Measurements from ENCODE around the gene SETD2.

SETD2 gene

GRCh38 chr3:46971742-46972141, 192.2 kb downstream of the SETD2 start:
- Mint-ChIP-seq H3K27ac (peak overlapping the region; percentile 78), H3K9me3 (no peaks in the 10 kb centered on the region), H3K4me1 (peaks cover 80% of the 10 kb centered on the region), H3K4me3 (peak overlapping the region; percentile 68), H3K36me3 (peaks cover 90% of the 10 kb centered on the region)
- ATAC-seq = no peak
- no peak for DNase-seq (ENCODE audit: low spot score in 2 of 2)

GRCh38 chr3:46971151-46971550, 192.8 kb downstream of the SETD2 start:
- Mint-ChIP-seq H3K4me3 (peak overlapping the region; percentile 68), H3K36me3 (peaks cover 88% of the 10 kb centered on the region), H3K9me3 (no peaks in the 10 kb centered on the region), H3K27ac (peak overlapping the region; percentile 78), H3K4me1 (peaks cover 86% of the 10 kb centered on the region)
- no peak for DNase-seq (ENCODE audit: low spot score in 2 of 2)
- no peak for ATAC-seq

DNA sequence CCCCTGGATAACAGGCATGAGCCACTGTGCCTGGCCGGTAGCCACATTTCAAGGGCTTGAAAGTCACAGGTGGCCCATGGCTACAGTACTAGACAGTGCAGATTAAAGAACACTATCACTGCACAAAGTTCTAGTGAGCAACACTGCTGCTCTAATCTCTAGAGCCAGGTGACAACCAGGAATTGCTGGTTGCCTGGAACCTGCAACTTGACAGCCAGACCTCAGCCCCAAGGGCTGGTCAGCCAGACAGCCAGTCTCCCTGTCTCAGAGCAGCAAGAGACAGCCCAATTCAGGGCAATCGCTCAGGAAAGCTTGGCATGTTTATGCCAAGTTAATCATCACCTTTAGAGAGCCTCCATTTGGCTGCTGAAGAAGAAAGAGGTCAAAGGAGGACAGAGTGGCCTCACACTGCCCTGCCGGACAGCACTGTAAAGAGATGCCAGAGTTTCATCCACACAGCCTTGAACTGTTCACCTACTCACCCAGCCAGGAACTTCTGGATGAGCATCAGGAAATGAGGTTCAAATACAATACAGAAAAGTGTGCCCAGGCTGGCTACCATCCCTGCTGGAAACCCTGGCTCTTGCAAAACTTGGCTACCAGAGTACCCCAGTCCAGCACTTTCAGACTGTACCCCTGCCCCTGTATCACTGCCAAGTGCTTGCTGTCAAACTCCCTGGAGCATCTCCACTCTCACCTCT, 193.4 kb downstream of the SETD2 start:
- Mint-ChIP-seq H3K4me3 (no peak overlapping the region), H3K4me1 (peaks cover 92% of the 10 kb centered on the region), H3K9me3 (no peaks in the 10 kb centered on the region), H3K27ac (peak overlapping the region; percentile 78), H3K36me3 (peaks cover 87% of the 10 kb centered on the region)
- DNase-seq (ENCODE audit: low spot score in 2 of 2) = no peak
- ATAC-seq = no peak

DNA sequence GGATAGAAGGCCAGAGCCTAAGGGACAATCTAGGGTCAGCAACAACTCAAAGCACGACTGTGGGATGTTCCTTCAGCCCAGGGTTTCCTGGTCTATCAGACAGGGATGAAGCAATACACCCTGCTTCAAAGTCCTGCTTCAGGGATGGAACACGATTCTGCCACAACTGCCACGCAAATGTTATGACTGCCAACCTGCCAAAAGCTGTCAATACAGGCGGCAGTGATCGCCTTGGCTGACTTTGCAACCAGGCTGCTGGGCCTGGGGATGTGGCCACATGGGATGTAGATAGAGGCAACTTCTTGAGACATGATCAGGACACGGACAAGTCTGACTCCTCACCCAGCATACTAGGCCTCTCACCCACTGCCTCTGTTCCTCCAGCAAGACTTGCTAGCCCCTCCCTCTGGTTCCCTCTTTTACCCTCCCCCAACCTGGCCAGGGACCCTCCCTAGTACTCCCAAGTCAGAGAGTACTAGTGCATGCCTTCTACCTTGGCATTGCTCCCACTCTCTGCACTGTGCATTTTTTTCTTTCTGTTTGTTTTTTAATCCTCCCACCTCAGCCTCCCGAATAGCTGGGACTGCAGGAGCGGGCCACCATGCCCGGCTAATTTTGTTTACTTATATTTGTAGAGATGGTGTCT, 195.0 kb downstream of the SETD2 start:
- no peak overlapping the region for H3K4me3 Mint-ChIP-seq
- peak overlapping the region; percentile 92 for H3K27ac Mint-ChIP-seq
- DNase-seq (ENCODE audit: low spot score in 2 of 2) (no peak), ATAC-seq (no peak)
- H3K36me3 Mint-ChIP-seq = peaks cover 77% of the 10 kb centered on the region
- no peaks in the 10 kb centered on the region for H3K9me3 Mint-ChIP-seq
- peaks cover 85% of the 10 kb centered on the region for H3K4me1 Mint-ChIP-seq

DNA sequence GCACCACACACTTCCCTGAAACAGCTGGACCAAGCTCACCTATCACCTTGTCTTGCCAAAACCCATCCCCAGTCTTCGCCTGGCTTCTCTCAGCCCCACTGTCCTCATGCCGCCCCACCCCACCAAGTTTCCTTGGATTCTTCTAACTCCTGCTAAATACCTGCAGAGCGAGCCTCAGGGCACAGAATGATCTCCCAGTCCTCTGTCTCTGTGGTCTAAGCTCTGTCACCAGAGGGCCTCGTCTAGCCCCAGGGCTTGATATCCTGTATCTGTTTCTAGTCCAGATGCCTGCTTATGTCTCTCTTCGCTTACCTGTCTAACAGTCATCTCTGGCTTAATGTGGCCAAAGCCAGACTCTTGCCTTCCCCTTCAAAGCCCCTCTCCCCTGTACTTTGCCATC, 197.1 kb downstream of the SETD2 start:
- peaks cover 85% of the 10 kb centered on the region for H3K4me1 Mint-ChIP-seq
- no peak overlapping the region for H3K4me3 Mint-ChIP-seq
- peaks cover 72% of the 10 kb centered on the region for H3K36me3 Mint-ChIP-seq
- no peak for DNase-seq (ENCODE audit: low spot score in 2 of 2)
- peak overlapping the region; percentile 92 for H3K27ac Mint-ChIP-seq
- peak; percentile 59 for ATAC-seq
- H3K9me3 Mint-ChIP-seq = no peaks in the 10 kb centered on the region
